ENCODE data around the gene PKIB.
"Not testable (repeated sequence)": the region's sequence is repeated elsewhere in the genome, so short reads cannot be mapped to it uniquely, and the experiment has no call there.

PKIB gene

GRCh38 chr6:122712093-122712447, 101.9 kb downstream of the PKIB start:
- DNase-seq (ENCODE audit: low spot score), result no peak

GRCh38 chr6:122712448-122713137, 102.4 kb downstream of the PKIB start:
- DNase-seq (ENCODE audit: low spot score), result no peak

DNA sequence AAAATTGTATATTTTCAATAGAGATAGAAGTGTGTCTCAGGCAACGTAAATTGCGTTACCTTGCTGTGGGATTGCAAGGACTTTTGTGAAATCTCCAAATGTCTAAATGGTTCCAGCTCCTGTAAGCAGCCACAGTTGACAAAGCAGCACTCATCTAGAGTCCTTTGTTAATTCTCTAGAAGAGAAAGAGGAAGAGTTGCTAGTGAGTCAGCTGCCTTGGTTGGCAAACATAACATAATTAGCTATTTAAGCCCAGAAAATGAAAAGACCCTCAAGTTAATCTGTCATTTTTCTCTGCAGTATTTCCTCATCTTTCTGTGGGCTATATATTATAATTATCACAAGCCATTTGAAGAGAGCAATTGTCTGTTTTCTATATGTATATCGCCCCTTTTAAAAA, 102.9 kb downstream of the PKIB start:
- DNase-seq (ENCODE audit: low spot score), result no peak

- no peak for DNase-seq (ENCODE audit: low spot score)
Measured at GRCh38 chr6:122714059-122714458, 103.9 kb downstream of the PKIB start.

DNA sequence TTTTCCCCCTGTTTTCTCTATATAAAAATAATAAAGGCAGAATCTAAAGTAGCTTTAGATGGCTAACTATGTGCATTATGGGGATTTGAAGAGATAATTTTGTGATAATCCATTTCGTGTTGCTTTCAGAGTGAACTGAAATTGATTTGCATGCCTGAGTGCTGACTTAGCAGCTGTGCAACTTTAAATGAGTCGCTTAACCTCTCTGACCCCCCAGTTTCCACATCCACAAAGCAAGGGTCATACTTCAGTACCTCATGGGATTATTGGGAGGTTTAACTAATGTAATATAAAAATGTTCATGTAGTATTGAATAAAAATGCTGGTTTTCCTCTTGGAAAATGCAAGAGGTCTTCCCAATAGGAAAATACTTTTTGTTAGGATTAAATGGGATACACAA, 105.5 kb downstream of the PKIB start:
- DNase-seq (ENCODE audit: low spot score), result no peak

DNA sequence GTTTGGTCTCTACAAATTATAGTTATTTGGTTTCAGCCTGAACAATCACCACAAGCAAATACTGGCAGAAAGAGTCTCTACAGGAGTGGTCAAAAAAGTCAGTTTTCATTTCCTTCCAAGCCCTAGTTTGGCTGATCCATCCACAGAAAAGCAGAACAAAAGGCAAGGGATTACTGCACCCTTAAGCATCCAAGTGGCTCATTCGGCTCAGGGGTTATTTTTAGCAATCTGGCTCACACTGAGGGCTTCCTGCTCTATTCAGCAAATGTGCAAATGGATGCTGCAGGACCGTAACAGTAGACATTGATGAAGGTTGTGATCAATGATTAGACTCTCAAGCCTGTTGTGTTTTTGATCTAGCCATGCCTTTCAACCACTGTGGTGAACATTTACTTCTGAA, 107.1 kb downstream of the PKIB start:
- no peak for DNase-seq (ENCODE audit: low spot score)

DNA sequence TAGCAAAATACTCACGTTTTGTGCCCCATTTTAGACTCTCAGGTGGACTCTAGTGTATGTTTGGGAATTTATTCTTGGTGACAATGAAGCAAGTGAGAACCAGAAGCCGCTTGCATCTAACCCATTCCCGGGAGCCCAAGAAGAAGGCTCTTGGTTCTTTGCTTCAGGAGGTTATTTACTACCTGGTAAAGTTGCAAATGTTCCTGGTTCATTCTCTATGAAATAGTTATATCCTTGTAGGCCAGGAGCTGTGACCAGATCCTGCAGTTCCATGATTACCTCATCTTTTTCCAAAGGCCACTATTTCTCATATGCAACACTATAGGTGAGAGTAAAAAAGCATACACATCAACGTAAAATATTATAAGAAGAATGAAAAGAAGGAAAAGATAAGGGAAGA, 108.4 kb downstream of the PKIB start:
- no peak for DNase-seq (ENCODE audit: low spot score)

DNA sequence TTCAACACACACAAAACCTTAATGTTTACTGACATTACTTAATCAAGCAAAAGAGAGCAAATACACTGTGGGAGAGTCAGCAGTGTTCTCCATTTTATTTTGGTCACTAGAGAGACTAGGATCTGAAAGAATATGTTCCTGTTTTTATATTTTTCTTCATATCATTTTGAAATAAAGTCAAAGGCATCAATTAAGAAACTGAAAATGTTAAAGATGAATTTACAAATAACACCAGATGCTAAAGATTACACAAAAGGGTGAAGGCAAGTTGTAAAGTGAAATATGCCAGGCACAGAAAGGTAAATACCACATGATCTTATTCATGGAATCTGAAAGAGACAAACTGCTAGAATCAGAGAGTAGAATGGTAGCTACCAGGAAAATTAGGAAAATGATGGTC, 109.0 kb downstream of the PKIB start:
- DNase-seq (ENCODE audit: low spot score), result no peak

- DNase-seq (ENCODE audit: low spot score), result no peak
Measured at GRCh38 chr6:122722746-122723145, 112.5 kb downstream of the PKIB start.

GRCh38 chr6:122726649-122727048, 116.4 kb downstream of the PKIB start:
- DNase-seq (ENCODE audit: low spot score), result no peak

DNA sequence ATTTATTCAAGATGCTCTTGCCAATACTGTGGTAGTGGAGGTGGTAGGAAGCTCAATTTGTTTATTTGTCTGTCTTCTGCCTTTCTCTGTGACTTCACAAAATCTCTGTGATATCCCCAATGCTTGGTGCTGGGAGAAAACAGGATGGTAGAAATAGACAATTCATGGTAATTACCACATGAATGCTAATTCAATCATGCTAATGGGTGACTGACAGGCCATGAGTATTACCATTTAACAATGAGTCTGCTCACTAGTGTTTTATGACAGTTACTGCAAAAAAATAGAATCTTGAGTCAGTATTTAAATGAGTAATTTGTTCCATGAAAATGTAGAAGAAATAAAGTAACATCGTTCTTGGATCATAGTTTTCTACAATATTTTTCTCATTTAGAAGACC, 117.0 kb downstream of the PKIB start:
- DNase-seq (ENCODE audit: low spot score), result no peak

- DNase-seq (ENCODE audit: low spot score), result no peak
Measured at GRCh38 chr6:122730334-122730733, 120.1 kb downstream of the PKIB start.

DNA sequence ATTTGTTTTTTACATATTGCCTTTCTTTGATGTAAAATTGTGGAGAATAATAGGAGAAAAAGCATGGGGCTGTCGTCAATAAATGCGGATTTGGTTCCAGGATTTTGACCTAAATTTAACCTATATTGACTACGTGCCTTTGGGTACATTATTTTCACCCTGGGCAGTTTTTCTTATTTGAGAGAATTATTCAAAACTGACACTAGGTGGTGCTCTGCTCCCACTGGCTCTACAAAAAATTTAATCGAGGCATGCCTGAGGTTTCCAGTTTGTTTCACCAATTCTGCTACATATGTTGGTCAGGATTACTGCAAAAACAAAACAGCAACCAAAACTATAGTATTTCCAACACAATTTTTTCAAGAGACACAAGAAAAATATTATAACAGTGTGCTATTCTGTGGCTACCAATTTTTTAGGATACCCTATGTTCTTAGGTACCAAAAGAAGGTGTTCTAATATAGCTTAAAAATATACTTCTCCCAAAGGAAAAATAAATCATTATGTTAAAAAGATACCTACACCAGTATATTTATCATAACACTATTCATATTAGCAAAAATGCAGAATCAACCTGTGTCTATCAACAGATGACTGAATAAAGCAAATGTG, 120.7 kb downstream of the PKIB start:
- DNase-seq (ENCODE audit: low spot score), result no peak

- DNase-seq (ENCODE audit: low spot score), result no peak
Measured at GRCh38 chr6:122733259-122733658, 123.1 kb downstream of the PKIB start.

DNA sequence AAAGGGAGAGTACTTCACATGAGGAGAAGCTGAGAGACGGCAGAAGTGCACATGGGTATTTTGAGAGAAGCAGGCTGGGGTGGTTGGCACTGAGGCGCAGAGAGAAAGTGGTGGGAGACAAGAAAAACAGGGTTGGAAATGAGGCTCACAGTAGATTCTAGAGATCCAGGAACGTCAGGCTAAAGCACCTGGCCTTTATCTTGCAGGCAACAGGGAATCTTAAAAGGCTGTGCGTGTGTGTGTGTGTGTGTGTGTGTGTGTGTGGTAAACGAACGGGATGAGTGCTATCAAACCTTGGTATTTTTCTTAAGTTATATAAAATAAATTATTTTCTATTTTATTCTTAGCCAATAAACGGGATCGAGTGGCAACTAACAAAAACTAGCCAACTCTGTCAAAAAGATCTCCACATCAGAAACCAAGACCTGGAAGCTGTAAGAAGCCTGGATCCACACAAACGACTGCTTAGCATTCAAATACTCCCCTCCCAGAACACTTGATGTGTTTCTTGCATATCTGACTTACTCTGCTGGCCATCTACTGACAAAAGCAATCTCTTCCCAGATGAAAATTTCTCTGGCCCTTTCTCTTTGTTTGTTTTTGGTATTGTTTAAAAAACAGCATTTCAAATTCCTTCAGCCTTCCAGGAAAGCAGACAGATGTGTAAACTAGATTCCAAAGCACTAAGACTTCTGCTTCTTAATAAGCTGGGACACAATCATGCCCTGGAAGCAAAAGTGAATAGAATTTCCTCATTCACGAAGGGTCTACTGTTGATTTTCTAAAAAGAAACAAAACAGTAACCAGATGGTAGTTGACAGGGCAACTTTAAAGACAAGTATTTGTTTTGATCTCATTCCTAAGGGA, 124.6 kb downstream of the PKIB start:
- no peak for DNase-seq (ENCODE audit: low spot score)

DNA sequence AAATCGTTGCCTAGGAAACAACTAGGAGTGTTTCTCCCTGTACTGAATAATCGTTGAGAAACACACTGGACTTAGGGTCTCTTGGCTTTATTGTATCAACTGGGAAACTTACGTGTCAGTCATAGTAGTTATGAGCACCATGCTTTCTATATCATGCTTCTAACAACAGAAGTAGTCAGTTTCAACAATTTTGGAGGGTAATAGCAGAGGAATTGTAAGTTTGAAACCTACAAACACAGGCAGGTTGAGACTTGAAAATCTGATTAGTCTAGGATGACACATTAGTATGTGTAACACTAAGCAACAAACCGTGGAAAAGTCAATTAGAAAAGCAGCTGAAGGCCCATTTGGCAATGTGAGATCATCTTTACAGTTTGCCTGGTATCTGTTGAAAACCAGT, 125.4 kb downstream of the PKIB start:
- no peak for DNase-seq (ENCODE audit: low spot score)

DNA sequence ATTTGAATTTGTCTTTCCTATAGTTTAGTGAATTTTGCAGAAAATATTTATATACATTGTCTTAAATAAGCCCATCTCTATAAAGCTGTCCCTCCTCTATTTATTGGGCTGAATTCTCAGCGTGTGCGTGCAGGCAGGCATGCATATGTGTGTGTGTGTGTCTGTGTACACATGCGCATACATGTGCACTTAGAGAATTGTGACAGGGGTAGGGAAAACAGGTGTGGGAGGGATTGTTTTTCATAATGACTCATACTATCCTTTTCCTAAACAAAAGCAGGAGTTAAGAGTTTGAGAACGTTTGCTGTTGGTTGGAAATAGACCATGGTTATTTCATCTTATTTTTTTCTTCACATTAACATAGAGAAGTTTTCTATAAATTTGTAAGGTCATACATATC, 126.0 kb downstream of the PKIB start:
- DNase-seq (ENCODE audit: low spot score), result no peak

DNA sequence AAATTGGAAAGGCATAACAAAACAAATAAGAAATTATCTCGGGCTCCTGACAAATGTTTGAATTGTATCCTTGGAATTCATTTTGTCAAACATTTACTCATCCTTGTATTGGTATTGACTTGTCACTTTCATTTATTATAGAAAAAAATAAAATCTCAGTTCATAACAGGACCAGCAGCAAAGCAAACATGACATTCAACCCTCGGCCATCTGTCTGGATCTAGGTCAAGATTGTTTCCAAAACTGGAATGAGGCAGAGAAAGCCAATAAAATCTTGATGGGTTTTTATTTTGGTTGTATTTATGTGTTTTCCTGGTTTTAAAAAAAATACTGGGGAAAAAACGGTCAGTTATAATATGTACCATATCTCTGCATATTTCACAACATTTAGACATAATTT, 126.4 kb downstream of the PKIB start:
- no peak for DNase-seq (ENCODE audit: low spot score)

- no peak for DNase-seq (ENCODE audit: low spot score)
Measured at GRCh38 chr6:122740091-122740490, 129.9 kb downstream of the PKIB start.

DNA sequence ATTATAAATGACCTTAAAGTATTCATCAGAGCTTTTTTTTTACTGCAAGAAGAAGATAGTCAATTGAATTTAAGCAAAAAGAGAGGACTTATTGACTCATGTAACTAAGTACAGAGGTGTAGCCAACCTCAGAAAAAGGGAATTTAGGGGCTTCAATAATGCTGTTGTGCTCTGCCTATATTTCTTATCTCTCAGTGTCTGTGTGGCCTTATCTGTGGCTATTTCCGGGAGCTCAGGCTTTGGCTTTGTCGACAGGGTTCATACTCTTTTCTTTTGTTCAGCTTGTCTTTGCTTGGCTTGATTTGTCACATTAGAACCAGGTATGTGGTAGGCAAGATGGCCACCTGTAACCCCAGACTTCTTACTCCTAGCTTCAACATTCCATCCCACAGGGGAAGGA, 130.7 kb downstream of the PKIB start:
- DNase-seq (ENCODE audit: low spot score), result no peak

DNA sequence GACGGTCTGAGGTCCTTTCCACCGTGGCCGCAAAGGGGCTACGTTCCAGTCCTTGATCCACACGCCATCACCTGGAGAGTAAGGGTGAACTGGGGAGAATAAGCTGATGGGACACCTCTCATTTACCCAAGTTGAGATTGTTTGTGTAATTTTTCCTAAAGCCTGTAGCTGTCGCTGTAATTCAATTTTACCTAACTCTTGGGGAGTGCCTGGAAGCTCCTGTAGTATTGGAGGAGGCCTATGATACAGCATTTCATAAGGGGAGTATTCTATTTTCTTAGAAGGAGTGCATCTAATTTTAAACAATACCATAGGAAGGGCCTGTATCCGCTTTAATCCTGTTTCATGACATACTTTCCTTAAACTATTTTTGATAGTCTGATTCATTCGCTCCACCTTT, 134.0 kb downstream of the PKIB start:
- DNase-seq (ENCODE audit: low spot score), result not testable (repeated sequence)

DNA sequence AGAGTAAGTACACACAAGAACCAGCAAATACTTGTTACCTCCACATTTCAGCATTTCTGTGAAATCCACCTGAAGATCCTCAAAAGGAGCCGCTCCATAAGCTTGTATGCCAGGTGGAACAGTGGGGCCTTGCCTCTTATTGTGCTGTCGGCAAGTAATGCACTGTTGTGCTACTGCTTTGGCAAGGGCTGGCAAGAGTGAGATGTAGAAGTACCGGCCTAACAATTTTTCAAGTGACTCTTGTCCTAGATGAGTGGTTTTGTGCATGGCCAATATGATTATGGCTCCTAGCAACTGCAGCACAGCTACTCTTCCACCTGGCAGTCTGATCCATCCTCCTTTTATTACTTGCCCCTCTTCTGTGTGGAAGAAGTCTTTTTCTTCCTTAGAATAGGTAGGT, 134.7 kb downstream of the PKIB start:
- DNase-seq (ENCODE audit: low spot score), result not testable (repeated sequence)

GRCh38 chr6:122746688-122747087, 136.5 kb downstream of the PKIB start:
- DNase-seq (ENCODE audit: low spot score), result no peak
